ENCODE results near the gene GABPB1.

GABPB1 gene

GRCh38 chr15:50275091-50275490, 79.9 kb downstream of the GABPB1 start:
- DNase-seq, result no peak

GRCh38 chr15:50267577-50267976, 87.4 kb downstream of the GABPB1 start:
- no peak for DNase-seq

DNA sequence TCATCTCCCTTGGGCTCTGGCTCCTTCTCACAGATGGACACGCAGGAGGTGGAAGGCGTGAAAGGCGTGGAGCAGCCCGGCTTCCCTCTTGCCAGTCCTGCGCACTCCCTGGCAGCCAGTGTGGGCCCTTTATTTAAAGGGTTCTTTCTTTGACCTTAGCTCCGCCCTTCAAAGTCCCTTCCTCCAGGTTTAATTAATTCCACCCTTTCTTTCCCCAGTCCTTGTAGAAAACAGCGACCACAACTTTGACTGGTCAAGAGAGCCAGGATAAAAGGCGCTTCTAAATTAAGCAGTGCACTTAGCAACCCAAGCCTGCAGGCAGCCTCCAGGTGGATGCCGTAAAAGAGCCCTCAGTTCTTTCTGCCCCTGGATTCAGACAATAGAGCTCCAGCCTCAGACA, 89.4 kb downstream of the GABPB1 start, which contains the start of gene HDC:
Gene HDC (minus strand): TSS at position 107 of the 400 bp plus-strand sequence. CDS start 103 bp downstream, at position 4.
- DNase-seq, result no peak

DNA sequence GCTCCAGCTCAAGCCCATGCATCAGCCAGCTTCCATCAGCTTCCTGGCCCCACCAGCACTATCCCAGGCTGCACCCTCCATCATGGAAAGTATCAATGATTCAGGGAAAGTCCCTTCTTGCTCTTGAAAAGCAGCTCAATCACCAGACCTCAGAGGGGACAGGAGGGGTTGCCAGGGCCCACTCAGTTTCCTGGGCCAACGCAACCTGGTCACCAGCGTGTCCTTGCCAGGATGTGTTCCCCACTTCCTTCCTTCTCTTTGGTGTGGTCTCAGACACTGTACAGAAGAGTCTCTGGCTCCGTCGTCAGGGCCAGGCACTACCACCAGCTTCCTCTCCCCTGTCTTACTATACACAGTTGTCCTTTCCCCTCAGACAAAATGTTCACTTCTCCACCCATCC, 92.5 kb downstream of the GABPB1 start:
- DNase-seq, result peak; percentile 62

DNA sequence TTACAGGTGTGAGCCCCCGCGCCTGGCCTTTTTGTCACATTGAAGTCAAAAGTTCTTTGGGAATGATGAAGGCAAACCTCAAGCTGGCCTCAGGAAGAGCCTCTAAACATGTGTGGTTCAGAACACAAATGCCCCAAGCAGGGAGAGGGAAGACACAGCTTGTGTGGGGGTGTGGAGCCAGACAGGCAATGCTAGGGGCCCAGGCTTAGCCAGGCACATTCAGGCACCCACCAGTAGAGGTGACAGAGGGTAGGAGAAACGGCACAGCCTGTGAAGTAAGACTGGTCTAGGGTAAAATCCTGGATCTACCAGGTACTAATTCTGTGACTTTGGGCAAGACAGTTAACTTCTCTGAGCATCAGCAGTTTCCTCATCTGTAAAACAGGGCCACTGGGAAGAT, 93.0 kb downstream of the GABPB1 start:
- DNase-seq, result peak; percentile 40

GRCh38 chr15:50260969-50261496, 94.0 kb downstream of the GABPB1 start:
- no peak for DNase-seq

DNA sequence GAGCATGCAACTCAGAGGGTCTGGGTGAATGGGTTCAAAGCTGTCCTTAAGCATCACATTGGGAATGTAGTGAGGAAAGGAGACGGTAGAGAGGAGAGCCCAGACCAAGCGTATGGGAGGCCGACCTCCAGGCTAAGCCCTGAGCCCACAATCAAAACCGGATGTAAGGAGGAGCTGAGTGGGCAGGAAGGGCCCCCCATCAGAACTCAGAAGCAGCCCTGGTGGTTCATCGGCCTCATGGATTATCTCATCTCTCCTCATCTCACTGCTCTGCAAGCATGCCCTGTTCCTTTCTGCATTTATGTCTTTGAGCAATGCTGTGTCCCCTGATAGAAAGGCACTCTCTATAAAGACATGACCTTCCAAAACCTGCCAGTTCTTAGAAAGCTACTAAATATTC, 95.7 kb downstream of the GABPB1 start:
- DNase-seq, result no peak

DNA sequence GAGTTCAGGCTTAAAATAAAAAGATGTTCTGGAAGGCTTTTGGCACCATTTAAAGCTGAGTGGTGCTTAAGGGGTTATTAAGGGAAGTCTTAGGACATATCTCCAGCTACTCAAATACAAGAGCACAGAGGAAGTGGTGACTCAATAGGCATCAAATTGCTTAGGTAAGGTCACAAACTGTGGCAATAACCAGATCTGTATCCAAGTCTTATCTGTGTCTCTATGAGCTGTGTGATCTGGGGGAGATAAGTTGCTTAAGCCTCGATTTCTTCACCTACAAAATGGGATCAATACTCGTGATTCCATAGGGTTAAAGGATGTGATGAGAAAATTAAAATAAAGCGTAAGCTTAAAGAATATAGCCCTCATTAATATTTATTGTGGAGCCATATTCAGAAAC, 97.1 kb downstream of the GABPB1 start:
- no peak for DNase-seq

DNA sequence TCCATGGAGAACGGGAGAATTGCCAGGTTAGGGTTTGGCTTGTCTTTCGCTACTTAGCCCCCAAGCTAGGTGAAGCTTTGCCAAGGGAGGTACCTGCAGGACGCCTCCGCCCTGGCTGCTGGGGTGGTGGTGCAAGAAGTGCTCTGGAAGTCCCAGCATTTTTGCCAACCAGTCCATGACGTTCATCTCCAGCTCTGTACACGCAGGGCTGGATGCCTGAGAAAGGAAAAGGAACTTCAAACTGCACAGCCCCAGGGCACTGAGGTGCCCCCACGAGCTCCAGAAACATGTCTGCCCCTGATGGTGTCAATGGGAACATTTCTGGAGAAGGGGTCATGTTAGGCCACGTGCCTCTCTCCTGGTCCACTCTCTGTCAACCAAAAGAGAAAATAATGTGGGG, 97.7 kb downstream of the GABPB1 start:
- no peak for DNase-seq

DNA sequence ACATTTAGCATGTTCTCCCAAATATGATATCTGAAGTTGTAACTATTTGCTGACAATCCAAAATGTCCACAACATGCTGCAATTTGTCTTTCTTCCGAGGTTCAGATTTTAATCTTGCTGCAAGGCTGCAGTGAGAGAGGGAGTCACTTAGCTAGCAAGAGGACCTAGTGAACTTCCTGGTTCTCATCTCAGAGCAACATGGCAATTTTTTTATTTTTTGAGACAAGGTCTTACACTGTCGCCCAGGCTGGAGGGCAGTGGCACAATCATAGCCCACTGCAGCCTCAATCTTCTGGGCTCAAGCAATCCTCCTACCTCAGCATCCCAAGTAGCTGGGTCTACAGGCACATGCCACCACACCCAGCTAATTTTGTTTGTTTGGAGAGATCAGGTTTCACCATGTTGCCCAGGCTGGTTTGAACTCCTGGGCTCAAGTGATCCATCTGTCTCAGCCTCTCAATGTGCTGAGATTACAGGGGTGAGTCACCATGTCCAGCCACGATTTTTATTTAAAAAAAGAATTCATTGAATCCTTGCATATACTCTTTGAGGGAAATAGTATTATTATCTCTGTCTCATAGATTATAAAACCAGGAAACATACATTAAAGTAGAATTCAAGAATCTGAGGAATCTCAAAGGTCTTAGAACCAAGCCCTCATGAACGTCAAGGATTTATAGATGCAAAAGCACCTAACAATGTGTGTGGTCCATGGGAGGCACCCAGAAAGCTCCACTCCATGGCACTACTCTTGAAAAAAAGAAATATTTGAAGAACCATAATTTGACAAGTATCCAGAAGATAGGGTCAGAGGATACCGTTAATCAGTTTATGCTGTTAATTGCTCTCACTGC, 98.6 kb downstream of the GABPB1 start:
- no peak for DNase-seq

DNA sequence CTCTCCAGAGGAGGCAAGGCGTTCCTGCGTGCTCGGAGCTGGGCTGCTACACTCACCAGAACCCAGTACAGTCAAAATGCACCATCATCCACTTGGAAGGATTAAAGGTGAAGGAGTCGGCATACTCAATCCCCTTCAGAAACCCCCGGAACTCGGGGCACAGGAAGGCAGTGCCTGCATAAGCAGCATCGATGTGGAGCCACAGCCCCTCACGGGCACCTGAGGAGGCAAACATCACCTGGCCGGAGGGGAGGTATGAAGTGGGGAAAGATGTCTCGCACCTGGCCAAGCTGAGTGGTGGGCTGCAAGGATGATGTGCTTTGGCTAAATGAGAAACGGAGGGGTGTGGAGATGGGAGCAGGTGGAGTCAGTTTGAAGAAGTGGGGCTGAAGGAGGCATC, 102.4 kb downstream of the GABPB1 start:
- no peak for DNase-seq

DNA sequence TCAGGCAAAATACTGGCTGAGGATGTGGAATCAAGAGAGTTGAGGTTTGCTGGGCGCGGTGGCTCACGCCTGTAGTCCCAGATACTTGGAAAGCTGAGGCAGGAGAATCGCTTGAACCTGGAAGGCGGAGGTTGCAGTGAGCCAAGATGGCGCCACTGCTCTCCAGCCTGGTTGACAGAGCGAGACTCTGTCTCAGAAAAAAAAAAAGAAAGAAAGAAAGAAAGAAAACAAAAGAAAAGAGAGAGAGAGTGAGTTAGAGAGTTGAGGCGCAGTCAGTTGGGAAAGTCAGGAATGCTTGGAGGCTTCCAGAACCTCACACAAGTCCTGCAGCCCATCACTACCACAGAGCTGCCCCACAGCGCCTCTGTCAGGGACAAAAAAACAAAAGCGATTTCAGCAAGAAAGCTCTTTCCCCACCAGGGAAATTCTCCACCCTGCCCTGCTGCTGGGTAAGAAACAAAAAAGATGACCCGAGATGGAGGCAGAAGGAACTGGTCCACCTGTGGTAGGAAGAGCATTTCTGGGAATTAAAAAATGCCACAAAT, 103.3 kb downstream of the GABPB1 start:
- no peak for DNase-seq

DNA sequence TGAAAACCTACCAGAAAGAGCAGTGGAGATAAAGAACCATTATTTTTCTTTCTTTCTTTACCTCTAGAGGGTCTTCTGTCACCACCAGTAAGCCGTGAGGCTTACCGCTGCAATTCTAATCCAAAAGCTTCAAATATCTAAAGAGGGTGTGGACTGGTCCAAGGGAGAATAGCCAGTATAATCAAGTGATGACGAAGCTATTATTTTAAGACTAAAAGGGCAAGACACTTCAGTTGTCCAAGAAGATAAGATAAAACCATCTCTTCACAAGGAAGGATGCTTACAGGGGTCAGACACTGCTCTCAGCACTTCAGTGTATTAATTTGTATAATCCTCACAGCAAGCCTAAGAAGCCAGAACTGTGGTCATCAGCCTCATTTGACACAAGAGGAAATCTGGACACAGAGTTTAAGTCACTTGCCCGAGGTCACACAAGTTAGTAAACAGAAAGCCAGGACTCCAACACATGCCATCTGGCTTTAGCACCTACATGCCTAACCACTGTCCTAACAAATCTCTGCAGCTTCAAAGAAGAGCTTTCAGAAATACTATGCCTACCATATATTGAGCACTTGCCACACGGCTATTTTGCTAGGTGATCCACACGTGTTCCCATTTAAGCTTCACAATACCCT, 104.1 kb downstream of the GABPB1 start:
- no peak for DNase-seq

DNA sequence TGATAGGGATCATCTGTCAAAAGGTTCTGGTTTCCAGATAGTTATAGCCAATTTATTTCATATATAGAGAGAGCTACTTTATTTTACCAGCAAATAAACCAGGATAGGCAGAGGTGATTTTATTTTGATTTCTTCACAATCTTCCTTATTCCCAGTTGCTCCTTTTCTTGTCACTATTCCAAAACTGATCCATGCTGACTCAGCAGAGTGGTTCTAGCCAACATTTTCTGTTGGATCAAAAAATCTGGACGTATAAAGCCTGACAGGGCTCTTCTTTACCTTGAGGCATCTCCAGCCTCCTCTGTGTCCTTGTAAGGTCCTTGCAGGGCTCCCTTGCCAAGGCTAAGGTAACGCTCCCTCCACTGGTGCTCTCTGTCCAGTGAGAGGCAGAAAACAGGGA, 105.3 kb downstream of the GABPB1 start:
- DNase-seq, result no peak

GRCh38 chr15:50248994-50249582, 105.9 kb downstream of the GABPB1 start:
- DNase-seq, result no peak

- DNase-seq, result peak; percentile 59
These were observed 107.0 kb downstream of the GABPB1 start for GRCh38 chr15:50247819-50248655.

DNA sequence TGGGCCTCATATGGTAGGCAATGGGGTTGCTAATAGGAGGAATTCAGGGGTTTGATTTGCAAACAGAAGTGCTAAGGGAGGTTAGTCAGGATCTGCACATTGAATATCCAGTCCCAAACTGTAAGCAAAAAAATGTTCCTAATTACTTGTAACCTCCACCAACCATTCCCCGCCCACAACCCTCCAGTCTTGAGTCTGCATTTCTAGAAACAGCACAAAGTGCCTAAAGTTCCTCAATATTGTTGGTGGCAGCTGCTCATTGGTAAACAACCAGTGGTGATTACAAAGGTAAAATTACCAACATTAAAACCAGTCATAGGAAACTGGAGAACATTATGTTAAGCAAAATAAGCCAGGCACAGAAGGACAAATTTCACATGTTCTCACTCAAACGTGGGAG, 108.4 kb downstream of the GABPB1 start:
- no peak for DNase-seq

- no peak for DNase-seq
These were observed 109.9 kb downstream of the GABPB1 start for GRCh38 chr15:50244959-50245624.

DNA sequence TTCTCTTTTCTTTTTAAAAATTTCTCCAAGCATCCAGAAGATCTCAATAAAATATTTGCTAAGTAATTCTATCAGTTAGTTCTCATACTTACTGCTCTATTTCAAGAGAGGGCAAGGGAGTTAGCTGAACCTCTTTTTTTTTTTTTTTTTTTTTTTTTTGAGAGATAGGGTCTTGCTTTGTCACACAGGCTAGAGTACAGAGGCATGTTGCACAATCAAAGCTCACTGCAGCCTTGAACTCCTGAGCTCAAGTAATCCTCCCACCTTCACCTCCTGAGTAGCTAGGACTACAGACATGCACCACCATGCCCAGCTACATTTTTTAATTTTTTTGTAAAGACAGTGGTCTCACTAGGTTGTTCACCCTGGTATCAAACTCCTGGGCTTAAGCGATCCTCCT, 110.8 kb downstream of the GABPB1 start:
- no peak for DNase-seq

DNA sequence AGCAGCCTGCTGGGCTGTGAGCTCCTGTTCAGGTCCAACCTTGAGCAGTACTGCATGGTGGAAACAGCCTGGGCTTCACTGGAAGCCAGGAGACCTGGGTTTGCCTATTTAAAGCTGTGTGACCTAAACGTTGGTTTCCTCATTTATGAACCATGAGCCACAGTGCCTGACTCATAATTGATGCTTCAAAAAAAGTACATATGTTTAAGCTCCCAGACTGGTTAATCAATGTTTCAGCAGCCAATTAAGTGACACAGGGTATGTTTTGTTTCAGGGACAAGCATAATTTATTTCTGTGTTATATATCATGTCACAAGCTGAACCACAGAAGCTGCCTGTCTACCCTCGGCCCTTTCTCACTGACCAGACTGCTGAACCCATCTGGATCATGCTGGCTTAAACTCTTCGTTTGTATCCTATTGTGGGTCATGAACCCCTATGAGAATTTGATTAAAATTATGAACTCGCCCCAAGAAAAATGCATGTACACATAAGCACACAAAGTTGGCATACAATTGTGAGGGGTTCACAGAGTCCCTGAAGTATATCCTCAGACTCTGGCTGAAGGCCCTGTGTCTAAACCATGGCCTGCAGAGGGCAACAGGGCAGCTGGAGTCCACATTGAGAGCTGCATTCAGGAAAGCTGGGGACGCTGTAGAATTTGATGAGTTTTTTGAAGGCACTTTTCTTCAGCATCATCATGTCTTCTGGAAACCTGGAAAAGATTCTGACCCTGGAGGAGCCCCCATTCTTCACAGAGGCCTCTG, 113.1 kb downstream of the GABPB1 start:
- DNase-seq, result peak; percentile 15

DNA sequence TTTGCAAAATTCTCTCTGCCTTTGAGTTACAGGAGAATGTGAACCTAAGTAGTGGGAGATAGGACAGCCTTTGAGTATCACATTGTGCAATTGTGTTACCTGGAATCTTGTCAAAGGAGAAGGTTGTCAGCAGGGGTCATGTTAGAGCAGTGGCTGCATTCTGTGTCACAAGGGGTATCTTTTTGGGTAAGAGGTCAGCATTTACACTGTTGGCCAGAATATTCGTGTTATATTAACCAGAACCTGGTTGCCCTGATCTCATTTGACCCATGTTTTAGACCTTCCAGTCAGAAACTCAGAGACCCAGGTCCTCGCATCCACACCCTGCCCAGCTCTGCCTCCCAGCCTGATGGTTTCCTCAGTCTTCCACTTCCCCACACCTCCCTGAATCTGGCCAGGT, 116.7 kb downstream of the GABPB1 start:
- DNase-seq, result no peak
